Right lobe of liver (tissue), 4 donors: ENCODE results near the gene STK24.
"Not testable (repeated sequence)": the region's sequence is repeated elsewhere in the genome, so short reads cannot be mapped to it uniquely, and the experiment has no call there.

Source experiments
- CTCF ChIP-seq, 4 donors: fragments of 200-600 bp in 3 of 4; fragments of 450-650 bp in 1 of 4; IDR thresholded peaks; one replicate each; pipeline versions ENCODE4 v1.5.1 to v1.8.0; 2016 to 2022; ENCODE audit warnings: antibody characterized with exemption in 4 of 4, mild to moderate bottlenecking in 2 of 4
- POLR2A ChIP-seq: fragments of 450-650 bp; IDR thresholded peaks from one replicate; pipeline ENCODE4 v1.6.1; 2017; ENCODE audit warnings: antibody characterized with exemption, mild to moderate bottlenecking
- donor health status: DM: no; HTN: no; CAD: no.
- donor health status: DM: no; HTN: no; CAD: no.
- donor health status: DM: no; HTN: yes; CAD: no.

- TF ChIP-seq CTCF (IDR thresholded peaks at IDR 0.05); POLR2A: not testable (repeated sequence)
Measured at GRCh38 chr13:98615595-98615994, 38.7 kb upstream of the STK24 start.
